ENCODE data around the gene WASF3. TPM values are rescaled to one million over a fixed set of nuclear protein-coding genes. Genes with fewer than 3 reads are reported as not detected.

Gene WASF3
- total RNA-seq, 2 donors from 2014 or later: 3.2 to 4.0 TPM

GRCh38 chr13:26601669-26602068, 44.2 kb downstream of the WASF3 start:
- no peaks in the 10 kb centered on the region for H3K4me1 ChIP-seq
- no peak for TF ChIP-seq CTCF (IDR thresholded peaks at IDR 0.05)
- no peaks in the 10 kb centered on the region for H3K27me3 ChIP-seq
- DNase-seq: no peak
- H3K27ac ChIP-seq: no peak overlapping the region
- no peak overlapping the region for H3K9ac ChIP-seq (ENCODE audit: low read depth in 2 of 2, low read length in 2 of 2)
- no peak overlapping the region for H3K4me3 ChIP-seq
- no peaks in the 10 kb centered on the region for H3K9me3 ChIP-seq
- no peaks in the 10 kb centered on the region for H3K36me3 ChIP-seq
- intact Hi-C loops (cut with DNase I): no loop called here

- Histone ChIP-seq H3K4me1 (no peaks in the 10 kb centered on the region), H3K4me3 (no peak overlapping the region), H3K27ac (no peak overlapping the region), H3K9me3 (no peaks in the 10 kb centered on the region), H3K27me3 (no peaks in the 10 kb centered on the region), H3K36me3 (no peaks in the 10 kb centered on the region), H3K9ac (ENCODE audit: low read depth in 2 of 2, low read length in 2 of 2) (no peak overlapping the region)
- TF ChIP-seq CTCF (IDR thresholded peaks at IDR 0.05): no peak
- DNase-seq: no peak
- intact Hi-C loops (cut with DNase I): no loop called here
These were observed 45.3 kb downstream of the WASF3 start for GRCh38 chr13:26602783-26603182.

- no peaks in the 10 kb centered on the region for H3K27me3 ChIP-seq
- intact Hi-C loops (cut with DNase I): no loop called here
- DNase-seq: no peak
- no peak overlapping the region for H3K27ac ChIP-seq
- H3K9me3 ChIP-seq: no peaks in the 10 kb centered on the region
- TF ChIP-seq CTCF (IDR thresholded peaks at IDR 0.05): no peak
- H3K4me3 ChIP-seq: no peak overlapping the region
- H3K36me3 ChIP-seq: no peaks in the 10 kb centered on the region
- no peaks in the 10 kb centered on the region for H3K4me1 ChIP-seq
- H3K9ac ChIP-seq (ENCODE audit: low read depth in 2 of 2, low read length in 2 of 2): no peak overlapping the region
These were observed 47.5 kb downstream of the WASF3 start for GRCh38 chr13:26604784-26605545.

- H3K4me3 ChIP-seq: no peak overlapping the region
- intact Hi-C loops (cut with DNase I): no loop called here
- no peaks in the 10 kb centered on the region for H3K4me1 ChIP-seq
- no peak for TF ChIP-seq CTCF (IDR thresholded peaks at IDR 0.05)
- H3K36me3 ChIP-seq: no peaks in the 10 kb centered on the region
- H3K27ac ChIP-seq: no peak overlapping the region
- no peaks in the 10 kb centered on the region for H3K27me3 ChIP-seq
- no peaks in the 10 kb centered on the region for H3K9me3 ChIP-seq
- H3K9ac ChIP-seq (ENCODE audit: low read depth in 2 of 2, low read length in 2 of 2): no peak overlapping the region
- DNase-seq: no peak
These were observed 48.4 kb downstream of the WASF3 start for GRCh38 chr13:26605845-26606244.

- H3K4me3 ChIP-seq: no peak overlapping the region
- no peak for TF ChIP-seq CTCF (IDR thresholded peaks at IDR 0.05)
- H3K9me3 ChIP-seq: no peaks in the 10 kb centered on the region
- intact Hi-C loops (cut with DNase I): no loop called here
- no peaks in the 10 kb centered on the region for H3K4me1 ChIP-seq
- no peak overlapping the region for H3K9ac ChIP-seq (ENCODE audit: low read depth in 2 of 2, low read length in 2 of 2)
- no peak for DNase-seq
- no peak overlapping the region for H3K27ac ChIP-seq
- no peaks in the 10 kb centered on the region for H3K36me3 ChIP-seq
- H3K27me3 ChIP-seq: no peaks in the 10 kb centered on the region
These were observed 49.1 kb downstream of the WASF3 start for GRCh38 chr13:26606631-26607030.

Data from colonic mucosa (tissue), 4 donors.